K562 (cell line): Measurements from ENCODE around the gene MID2.

Experiments
- ARID4B ChIP-seq: sonication (generic); formaldehyde crosslinking; IDR thresholded peaks from 2 replicates; pipeline ENCODE4 v1.8.0; 2022; ENCODE audit warnings: mild to moderate bottlenecking, missing genetic modification reagents
- ATF3 ChIP-seq, 2 experiments: fragments of 450-650 bp in 1 of 2; sonication (generic) in 1 of 2; formaldehyde crosslinking in 1 of 2; IDR thresholded peaks in 1 of 2; conservative IDR thresholded peaks in 1 of 2; 2 replicates each; pipeline versions ENCODE4 v1.6.1 to v1.8.1; 2016 to 2023; ENCODE audit warnings: mild to moderate bottlenecking in 2 of 2, moderate library complexity in 2 of 2, inconsistent platforms in 1 of 2, missing genetic modification reagents in 1 of 2
- CHAMP1 ChIP-seq: fragments of 450-650 bp; IDR thresholded peaks from 2 replicates; pipeline ENCODE4 v1.6.1; 2016; ENCODE audit warnings: mild to moderate bottlenecking
- CTCF ChIP-seq, 3 experiments: IDR thresholded peaks in 2 of 3; conservative IDR thresholded peaks in 1 of 3; 2 replicates each; pipeline ENCODE4 v1.5.1; 2011 to 2012; ENCODE audit warnings: low read length in 3 of 3, mild to moderate bottlenecking in 3 of 3, control low read depth in 2 of 3, improper control_type of control experiment in 1 of 3, inconsistent platforms in 1 of 3, low read depth in 1 of 3, mixed read lengths in 1 of 3, moderate library complexity in 1 of 3; ENCODE audit not compliant: insufficient read depth in 2 of 3
- DNMT1 ChIP-seq: fragments of 450-650 bp; IDR thresholded peaks from 2 replicates; pipeline ENCODE4 v1.6.1; 2016; ENCODE audit warnings: antibody characterized with exemption, mild to moderate bottlenecking
- E2F4 ChIP-seq: sonication (generic); formaldehyde crosslinking; IDR thresholded peaks from 2 replicates; pipeline ENCODE4 v1.8.0; 2022; ENCODE audit warnings: mild to moderate bottlenecking, low read depth, missing genetic modification reagents
- EP300 ChIP-seq: IDR thresholded peaks from 2 replicates; pipeline ENCODE4 v1.6.1; 2012; ENCODE audit warnings: low read length, improper control_type of control experiment
- POLR2AphosphoS5 ChIP-seq: IDR thresholded peaks from 2 replicates; pipeline ENCODE4 v1.6.1; 2011; ENCODE audit warnings: mild to moderate bottlenecking, low read depth, low read length, moderate library complexity; ENCODE audit not compliant: control insufficient read depth, insufficient read depth
- SP1 ChIP-seq: sonication (generic); formaldehyde crosslinking; IDR thresholded peaks from 2 replicates; pipeline ENCODE4 v1.8.1; 2022; ENCODE audit warnings: mild to moderate bottlenecking, missing genetic modification reagents
- ZBTB17 ChIP-seq: fragments of 450-650 bp; formaldehyde crosslinking; IDR thresholded peaks from 2 replicates; pipeline ENCODE4 v1.4.0; 2020; ENCODE audit warnings: mild to moderate bottlenecking
- ZBTB8A ChIP-seq: fragments of 450-650 bp; IDR thresholded peaks from 2 replicates; pipeline ENCODE4 v1.6.1; 2018; ENCODE audit warnings: mild to moderate bottlenecking, moderate library complexity; ENCODE audit not compliant: partially characterized antibody

GRCh38 chrX:107848591-107848990 is 22.9 kb downstream of the MID2 start:
- TF ChIP-seq EP300 (no peak), DNMT1 (no peak), ZBTB8A (no peak), POLR2AphosphoS5 (no peak), ARID4B (CRISPR knock-in tag) (no peak), SP1 (no peak), CHAMP1 (no peak), ZBTB17 (CRISPR knock-in tag) (no peak), E2F4 (CRISPR knock-in tag) (no peak), CTCF (IDR thresholded peaks at IDR 0.05 in 2 of 3, conservative IDR thresholded peaks at IDR 0.05 in 1 of 3; ENCODE audit: insufficient read depth in 2 of 3, low read depth in 1 of 3, low read length in 3 of 3) (no peak), ATF3 (IDR thresholded peaks at IDR 0.05) (no peak), ATF3 (CRISPR knock-in tag; conservative IDR thresholded peaks at IDR 0.05) (no peak)
